Middle frontal gyrus (tissue), 1 donor: ENCODE data around the gene WNT9A.
"Not testable (repeated sequence)": the region's sequence is repeated elsewhere in the genome, so short reads cannot be mapped to it uniquely, and the experiment has no call there.

Experiments used
- DNase-seq: peaks from one replicate; pipeline ENCODE4 v3.0.0-alpha.2; 2015; ENCODE audit warnings: low spot score; ENCODE audit errors: extremely low spot score

The WNT9A gene

DNA sequence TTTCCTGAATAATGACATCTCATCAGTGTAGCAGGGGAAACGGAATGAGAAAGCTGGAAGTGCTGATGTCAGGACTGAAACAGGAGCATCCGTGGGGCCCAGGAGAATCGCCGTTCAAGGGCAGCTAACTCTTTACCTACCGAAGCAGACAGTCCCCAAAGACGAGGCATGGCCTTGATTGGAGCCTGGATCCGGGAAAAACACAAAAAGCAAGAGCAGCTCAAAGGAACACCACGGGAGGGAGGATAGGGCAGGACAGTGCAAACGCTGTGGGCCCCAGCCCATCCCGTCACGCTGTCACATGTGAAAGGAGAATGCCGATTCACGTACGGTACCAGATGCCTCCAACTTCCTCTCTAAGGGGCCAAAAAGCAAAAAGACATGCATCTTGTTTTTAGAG is 34.9 kb downstream of the WNT9A start:
- no peak for DNase-seq

- no peak for DNase-seq
Measured at GRCh38 chr1:227911376-227911775, 36.4 kb downstream of the WNT9A start.

DNA sequence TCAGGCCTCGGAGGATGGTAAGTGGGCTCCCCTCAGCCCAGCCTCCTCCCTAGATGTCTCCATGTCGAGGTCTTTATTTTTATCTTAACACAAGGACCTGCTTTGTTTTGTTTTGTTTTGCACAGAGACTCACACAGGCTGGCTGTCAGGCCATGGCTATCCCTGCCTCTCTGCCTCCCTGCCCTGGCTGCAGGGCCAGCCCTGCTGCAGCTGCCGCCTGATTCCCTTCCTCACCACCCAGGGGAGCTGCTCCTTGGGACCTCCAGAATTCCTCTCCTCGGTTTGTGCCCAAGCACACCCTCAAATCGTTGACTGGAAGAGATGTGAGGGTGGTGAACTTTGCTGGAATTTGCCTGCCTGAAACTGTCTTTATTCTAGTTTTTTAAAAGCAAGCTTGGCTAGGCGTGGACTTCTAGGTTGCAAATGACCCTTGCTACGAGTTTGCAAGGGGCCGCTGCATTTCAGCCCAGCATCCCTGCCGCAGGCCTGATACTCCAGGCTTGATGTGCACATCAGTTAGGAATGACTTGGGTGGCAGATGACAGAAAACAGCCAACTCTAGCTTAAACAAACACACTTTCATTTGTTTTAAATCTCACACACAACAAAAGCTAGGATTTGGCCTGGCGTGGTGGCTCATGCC is 37.1 kb downstream of the WNT9A start:
- DNase-seq = no peak

DNA sequence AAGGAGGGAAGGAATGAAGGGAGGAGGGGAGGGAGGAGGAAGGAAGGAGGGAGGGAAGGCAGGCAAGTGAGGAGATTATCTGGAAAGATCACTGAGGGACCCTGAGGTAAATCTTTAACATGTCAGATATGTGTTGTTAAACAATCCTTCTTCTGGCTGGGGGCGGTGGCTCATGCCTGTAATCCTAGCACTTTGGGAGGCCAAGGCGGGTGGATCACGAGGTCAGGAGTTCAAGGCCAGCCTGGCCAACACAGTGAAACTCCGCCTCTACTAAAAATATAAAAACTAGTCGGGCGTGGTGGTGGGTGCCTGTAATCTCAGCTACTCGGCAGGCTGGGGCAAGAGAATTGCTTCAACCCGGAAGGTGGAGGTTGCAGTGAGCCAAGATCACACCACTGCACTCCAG is 37.8 kb downstream of the WNT9A start:
- DNase-seq = not testable (repeated sequence)

DNA sequence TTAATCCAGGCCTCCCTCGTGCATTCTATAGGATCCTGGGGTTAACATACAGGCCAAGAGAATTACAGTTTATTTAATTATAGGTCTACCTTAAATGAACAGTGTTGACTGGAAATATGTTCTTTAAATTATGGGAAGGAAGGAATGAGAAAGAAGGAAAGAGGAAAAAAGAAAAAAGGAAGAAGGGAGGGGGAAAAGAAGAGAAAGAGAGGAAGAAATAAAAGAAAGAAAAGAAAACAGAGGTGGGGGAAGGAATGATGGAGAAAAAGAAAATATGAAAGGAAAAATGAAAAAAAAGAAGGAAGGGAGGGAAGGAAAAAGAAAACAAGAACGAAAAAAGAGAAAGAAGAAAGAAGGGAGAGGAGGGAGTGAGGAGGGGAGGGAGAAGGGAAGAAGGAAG is 38.5 kb downstream of the WNT9A start:
- DNase-seq = no peak

DNA sequence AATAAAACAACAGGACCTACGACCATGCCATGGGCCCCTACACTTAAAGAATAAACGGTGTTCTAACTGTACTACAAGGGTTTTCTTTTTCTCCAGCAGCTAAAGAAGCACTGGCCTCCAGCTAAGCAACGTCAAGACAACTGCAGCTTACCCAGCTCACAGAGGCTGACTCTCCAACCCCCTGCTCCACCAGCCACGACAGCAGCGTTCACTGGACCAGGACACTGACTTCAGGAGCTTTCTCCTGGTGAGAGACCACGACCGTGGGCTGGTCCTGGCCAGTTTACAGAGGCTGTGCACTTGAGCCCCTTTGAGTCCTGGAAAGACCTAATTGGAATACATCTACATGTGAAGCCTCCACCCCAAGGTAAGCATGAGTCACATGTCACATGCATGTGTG is 39.4 kb downstream of the WNT9A start:
- DNase-seq = no peak

GRCh38 chr1:227907439-227908015 is 40.2 kb downstream of the WNT9A start:
- no peak for DNase-seq

DNA sequence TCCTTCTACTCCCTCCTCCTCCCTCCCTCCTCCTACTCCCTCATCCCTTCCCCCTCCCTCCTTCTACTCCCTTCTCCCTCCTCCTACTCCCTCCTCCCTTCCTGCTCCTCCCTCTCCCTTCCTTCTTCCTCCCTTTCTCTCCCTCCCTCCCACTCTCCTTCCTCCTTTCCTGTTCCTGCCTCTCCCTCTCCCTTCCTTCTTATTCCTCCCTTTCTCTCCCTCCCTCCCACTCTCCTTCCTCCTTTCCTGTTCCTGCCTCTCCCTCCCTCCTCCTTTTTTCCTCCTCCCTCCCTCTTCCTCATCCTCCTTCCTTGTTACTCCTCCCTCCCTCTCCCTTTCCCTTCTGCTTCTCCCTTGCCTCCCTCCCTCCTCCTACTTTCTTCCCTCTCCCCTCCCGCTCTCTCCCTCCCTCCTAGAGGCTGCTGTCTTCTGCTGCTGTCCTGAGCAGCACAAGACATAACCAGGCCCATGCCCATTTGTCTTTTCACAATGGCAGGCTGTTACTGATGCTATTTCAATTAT is 41.1 kb downstream of the WNT9A start:
- no peak for DNase-seq

DNA sequence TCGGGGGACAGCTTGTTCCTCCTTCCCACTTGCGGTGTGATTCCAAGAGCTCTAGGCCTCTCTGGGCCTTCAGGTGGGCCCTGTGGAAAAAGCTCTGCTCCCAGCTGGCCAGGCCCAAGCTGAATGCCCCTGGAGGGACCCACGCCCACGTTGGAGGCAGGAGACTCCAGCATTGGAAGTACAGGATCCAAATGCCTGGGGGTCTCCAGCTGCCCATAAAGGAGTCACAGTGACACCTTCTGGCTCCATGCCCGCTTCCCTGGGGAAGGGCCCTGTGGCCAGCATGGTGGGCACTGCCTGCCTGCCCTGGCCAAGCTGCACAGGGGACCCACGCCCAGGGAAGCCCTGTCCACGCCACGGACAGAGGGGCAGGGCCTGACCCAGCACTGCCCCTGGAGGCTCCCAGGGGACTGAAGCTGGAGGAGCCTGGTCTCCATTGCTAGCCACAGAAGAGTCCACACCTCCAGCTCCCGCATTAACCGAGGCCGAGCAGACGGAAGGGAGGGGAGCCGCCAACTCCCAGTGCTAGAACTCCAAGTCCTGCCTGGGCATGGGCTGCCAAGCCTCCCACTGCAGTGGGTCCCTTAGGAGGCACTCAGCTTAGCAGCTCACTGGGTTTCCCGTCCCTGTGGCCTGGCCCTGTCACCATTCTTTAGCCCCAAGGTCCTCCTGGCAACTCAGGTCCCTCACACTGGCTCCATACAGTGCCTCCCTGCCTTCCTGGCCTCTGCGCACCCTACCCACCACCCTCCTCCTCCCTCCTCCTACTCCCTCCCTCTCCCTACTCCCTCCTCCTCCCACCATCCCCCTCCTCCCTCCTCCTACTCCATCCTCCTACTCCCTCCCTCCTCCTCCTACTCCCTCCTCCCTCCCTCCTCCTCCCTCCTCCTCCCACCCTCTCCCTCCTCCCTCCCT is 41.9 kb downstream of the WNT9A start:
- no peak for DNase-seq

DNA sequence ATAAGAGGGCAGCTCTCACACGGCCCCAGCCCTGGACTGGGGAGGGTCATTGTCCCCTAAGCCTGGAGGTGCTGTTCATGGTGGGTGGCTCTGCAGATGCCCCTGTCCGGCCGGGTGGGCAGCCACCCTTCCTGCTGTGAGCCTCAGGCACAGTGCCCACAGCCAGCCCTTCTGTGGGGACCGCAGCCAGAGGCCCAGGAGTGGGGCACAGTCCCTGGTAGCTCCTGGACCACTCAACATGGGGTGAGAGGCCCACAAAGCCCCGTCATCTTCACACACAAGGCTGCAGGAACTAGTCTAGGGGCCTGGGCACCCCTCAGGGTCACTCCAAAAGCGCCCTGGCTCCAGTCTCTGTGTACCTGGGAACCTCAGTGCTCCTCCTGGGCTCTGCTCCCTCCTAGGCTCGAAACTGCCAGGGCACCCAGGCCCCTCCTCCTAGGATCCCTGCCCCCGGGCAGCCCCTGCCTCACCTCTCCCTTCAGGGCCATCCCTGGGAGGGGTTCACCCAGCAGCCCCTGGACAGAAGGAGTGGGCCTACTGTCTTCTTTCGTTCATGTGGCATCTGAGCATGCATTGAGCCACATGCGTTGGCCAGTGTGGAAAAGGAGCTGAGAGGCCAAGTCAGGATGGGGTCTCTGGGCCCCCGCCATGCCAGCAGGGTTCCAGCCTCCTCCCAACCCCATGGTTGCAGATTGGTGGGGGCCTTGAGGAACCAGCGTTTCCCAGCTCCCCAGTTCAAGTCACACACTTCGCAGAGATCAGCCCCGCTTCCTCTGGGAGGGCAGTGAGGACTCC is 43.0 kb downstream of the WNT9A start:
- DNase-seq = no peak

DNA sequence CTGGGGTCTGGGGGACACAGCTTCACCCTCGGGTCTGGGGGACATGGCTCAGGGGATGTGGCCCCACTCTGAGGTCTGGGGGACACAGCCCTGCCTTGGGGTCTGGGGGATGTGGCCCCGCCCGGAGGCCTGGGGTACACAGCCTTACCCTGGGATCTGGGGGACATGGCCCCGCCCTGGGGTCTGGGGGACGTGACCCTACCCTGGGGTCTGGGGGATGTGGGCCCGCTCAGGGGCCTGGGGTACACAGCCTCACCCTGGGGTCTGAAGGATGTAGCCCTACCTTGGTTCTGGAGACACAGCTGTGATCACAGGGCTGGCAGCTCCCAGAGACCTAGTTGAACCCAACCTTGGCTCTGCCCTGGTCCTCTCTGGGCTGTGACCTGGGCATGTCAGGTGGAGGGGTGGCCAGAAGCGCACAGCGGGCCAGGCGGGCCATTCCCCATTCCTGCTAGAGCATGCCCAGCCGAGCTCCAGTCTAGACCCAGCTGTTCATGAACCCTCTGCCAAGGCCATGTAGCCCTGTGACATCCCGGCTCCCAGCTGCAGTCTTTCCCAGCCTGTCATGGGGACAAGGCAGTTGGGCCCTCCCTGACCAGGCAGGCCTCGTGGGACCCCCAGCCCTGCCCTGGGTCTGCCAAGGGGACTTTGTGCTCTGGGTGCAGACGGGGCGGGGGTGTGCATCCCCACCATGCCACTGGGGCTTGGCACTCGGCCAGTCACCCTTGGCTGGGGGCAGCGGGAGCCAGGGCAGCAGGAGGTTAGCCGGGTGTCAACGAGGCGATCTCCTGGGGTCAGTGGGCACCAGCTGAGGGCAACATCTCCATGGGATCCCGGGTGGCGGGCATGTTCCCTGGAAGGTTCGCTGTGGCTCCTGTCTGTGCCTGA is 43.9 kb downstream of the WNT9A start:
- no peak for DNase-seq

GRCh38 chr1:227903061-227903521 is 44.6 kb downstream of the WNT9A start:
- no peak for DNase-seq

GRCh38 chr1:227902641-227902990 is 45.1 kb downstream of the WNT9A start:
- DNase-seq = no peak

DNA sequence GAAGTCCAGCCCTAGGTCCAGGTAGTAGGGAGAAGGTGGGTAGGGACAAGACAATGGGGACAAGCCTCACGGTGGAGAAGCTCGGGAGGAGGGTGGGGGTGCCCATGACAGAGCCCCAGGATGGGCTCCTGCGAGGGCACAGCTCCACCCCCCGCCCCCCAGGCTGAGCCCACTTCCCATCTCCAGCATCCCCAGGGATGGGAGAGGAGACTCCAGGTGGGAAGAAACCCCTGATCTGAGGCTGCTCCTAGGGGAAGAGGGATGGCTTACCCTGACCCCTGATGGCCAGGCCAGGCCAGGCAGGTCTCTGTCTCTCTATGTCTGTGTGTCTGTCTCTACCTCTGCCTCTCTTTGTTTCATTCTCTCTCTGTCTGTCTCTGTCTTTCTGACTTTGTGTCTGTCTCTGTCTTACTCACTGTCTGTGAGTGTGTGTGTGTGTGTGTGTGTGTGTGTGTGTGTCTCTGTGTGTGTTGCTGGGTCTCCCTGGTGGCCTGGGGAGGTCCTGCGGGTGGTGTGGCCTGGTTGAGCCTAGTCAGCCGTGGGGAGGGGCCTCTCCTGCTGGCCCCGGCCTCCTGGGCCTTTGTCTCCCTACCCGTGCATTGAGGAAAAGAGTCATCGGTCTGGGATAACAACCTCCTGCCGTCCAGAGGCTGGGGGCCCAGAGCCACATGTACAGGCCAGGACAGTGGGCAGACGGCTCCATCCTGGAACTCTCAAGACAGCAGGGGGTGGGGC is 45.7 kb downstream of the WNT9A start:
- DNase-seq = no peak

- DNase-seq = no peak
Measured at GRCh38 chr1:227901239-227901905, 46.4 kb downstream of the WNT9A start.

GRCh38 chr1:227900571-227901051 is 47.1 kb downstream of the WNT9A start:
- DNase-seq = no peak

GRCh38 chr1:227899820-227900449 is 47.8 kb downstream of the WNT9A start:
- DNase-seq = no peak

DNA sequence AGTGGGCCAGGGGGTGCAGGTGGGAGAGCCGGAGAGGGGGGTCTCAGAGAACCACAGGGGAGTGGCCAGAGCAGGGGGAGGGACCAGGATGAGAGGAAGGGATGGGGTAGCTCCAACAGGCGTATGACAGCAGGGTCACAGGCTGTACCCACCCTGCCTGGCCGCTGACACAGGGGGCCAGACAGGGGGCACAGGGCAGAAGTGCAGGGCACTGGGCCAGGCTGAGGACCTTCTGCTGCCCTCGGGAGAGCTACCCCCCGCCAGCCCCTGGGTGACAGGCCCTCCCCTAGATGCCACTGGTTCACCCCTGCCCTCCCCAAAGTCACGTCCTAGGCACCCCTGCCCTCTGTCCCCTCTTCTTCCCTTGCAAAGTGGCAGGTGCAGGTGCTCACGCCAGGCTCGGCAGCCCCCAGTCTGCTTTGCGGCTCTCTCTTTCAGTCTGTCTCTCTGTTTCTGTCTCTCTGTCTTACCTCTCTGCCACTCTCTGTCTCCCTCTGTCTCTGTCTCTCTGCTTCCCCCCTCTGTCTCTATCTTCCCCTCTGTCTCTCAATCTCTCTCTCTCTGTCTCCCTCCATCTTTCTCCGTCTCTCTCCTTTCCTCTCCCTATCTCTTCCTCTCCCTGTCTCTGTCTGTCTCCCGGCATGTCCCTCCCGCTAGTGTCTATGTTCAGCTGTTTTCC is 48.5 kb downstream of the WNT9A start:
- no peak for DNase-seq
